HCEC 1CT (cell line): ENCODE measurements around the gene HDAC4.

Source experiments
- DNase-seq: peaks from one replicate; pipeline ENCODE4 v3.0.0-alpha.2; 2017

Gene HDAC4

GRCh38 chr2:239263231-239263630 is 137.6 kb downstream of the HDAC4 start:
- no peak for DNase-seq

GRCh38 chr2:239262484-239263230 is 138.2 kb downstream of the HDAC4 start:
- no peak for DNase-seq

- DNase-seq = no peak
These were observed 138.9 kb downstream of the HDAC4 start for GRCh38 chr2:239261796-239262483.

- no peak for DNase-seq
These were observed 139.5 kb downstream of the HDAC4 start for GRCh38 chr2:239261356-239261755.

GRCh38 chr2:239260546-239261327 is 140.1 kb downstream of the HDAC4 start:
- DNase-seq = no peak

GRCh38 chr2:239259603-239260298 is 141.1 kb downstream of the HDAC4 start:
- DNase-seq = no peak

GRCh38 chr2:239259173-239259572 is 141.6 kb downstream of the HDAC4 start:
- no peak for DNase-seq

- no peak for DNase-seq
These were observed 142.6 kb downstream of the HDAC4 start for GRCh38 chr2:239258248-239258647.

GRCh38 chr2:239257511-239257937 is 143.3 kb downstream of the HDAC4 start:
- peak; percentile 91 for DNase-seq

- DNase-seq = no peak
These were observed 144.5 kb downstream of the HDAC4 start for GRCh38 chr2:239256350-239256743.

- DNase-seq = no peak
These were observed 145.0 kb downstream of the HDAC4 start for GRCh38 chr2:239255628-239256349.

- no peak for DNase-seq
These were observed 145.6 kb downstream of the HDAC4 start for GRCh38 chr2:239255218-239255617.

GRCh38 chr2:239253701-239254436 is 147.0 kb downstream of the HDAC4 start:
- no peak for DNase-seq

GRCh38 chr2:239253264-239253663 is 147.6 kb downstream of the HDAC4 start:
- no peak for DNase-seq

- no peak for DNase-seq
These were observed 148.0 kb downstream of the HDAC4 start for GRCh38 chr2:239252801-239253200.

GRCh38 chr2:239252393-239252792 is 148.4 kb downstream of the HDAC4 start:
- DNase-seq = no peak

- DNase-seq = no peak
These were observed 148.8 kb downstream of the HDAC4 start for GRCh38 chr2:239251971-239252370.

- no peak for DNase-seq
These were observed 150.4 kb downstream of the HDAC4 start for GRCh38 chr2:239250216-239251081.

GRCh38 chr2:239249776-239250175 is 151.0 kb downstream of the HDAC4 start:
- peak; percentile 92 for DNase-seq

- no peak for DNase-seq
These were observed 151.8 kb downstream of the HDAC4 start for GRCh38 chr2:239249048-239249447.
